Activated T-helper 1 cell treated with anti-CD3 and anti-CD28 coated beads, Interleukin-12 subunit alpha, Interleukin-12 subunit beta, Interleukin-2, Interleukin-4 antibody, amounts not matched to agents 30 ng/mL and 10 ng/mL and 1 ng/mL, durations not matched to agents 14 hours and 24 hours and 36 hours (primary cell): ENCODE data around the gene MDFIC. TPM values are rescaled to one million over a fixed set of nuclear protein-coding genes. Genes with fewer than 3 reads are reported as not detected.

Experiments
- DNase-seq: peaks from one replicate; pipeline ENCODE4 v3.0.0; 2021; ENCODE audit warnings: low spot score
- H3K27ac Mint-ChIP-seq: one replicate; pipeline ENCODE4 v1.8.0; 2021; ENCODE audit warnings: mild to moderate bottlenecking, mixed read lengths
- H3K27me3 Mint-ChIP-seq: one replicate; pipeline ENCODE4 v1.8.0; 2022; ENCODE audit warnings: mild to moderate bottlenecking, moderate library complexity, mixed read lengths; ENCODE audit not compliant: insufficient read depth
- H3K36me3 Mint-ChIP-seq: one replicate; pipeline ENCODE4 v1.8.0; 2021; ENCODE audit warnings: low read depth, mixed read lengths
- H3K4me1 Mint-ChIP-seq: one replicate; pipeline ENCODE4 v1.8.0; 2021; ENCODE audit warnings: low read depth, mixed read lengths
- H3K4me3 Mint-ChIP-seq: one replicate; pipeline ENCODE4 v1.8.0; 2021; ENCODE audit warnings: mild to moderate bottlenecking, moderate library complexity, mixed read lengths
- H3K9me3 Mint-ChIP-seq: one replicate; pipeline ENCODE4 v1.8.0; 2021; ENCODE audit warnings: mixed read lengths
- intact Hi-C: fragments of 100-400 bp; cut with micrococcal nuclease; formaldehyde crosslinking; loops from one replicate; pipeline ENCODE4 v1.15.1; 2024
- total RNA-seq: library from RNA; stranded (reverse); gene quantifications from 2 replicates; pipeline ENCODE4 v1.2.3, GENCODE V29; 2022

MDFIC gene
- total RNA-seq, 1 donor from 2014 or later = 114 TPM

GRCh38 chr7:114930829-114931655, 9.1 kb downstream of the MDFIC start:
- no peaks in the 10 kb centered on the region for H3K27me3 Mint-ChIP-seq
- H3K36me3 Mint-ChIP-seq = peaks cover 24% of the 10 kb centered on the region
- peaks cover 36% of the 10 kb centered on the region for H3K4me1 Mint-ChIP-seq
- no peak overlapping the region for H3K27ac Mint-ChIP-seq
- intact Hi-C loops = loop anchor here (1.0 to 5.0 kb wide), 10 partner anchors 8 to 214 kb away; no protein-coding TSS in a partner anchor
- H3K4me3 Mint-ChIP-seq = peak overlapping the region; percentile 75
- DNase-seq = no peak
- no peaks in the 10 kb centered on the region for H3K9me3 Mint-ChIP-seq

- intact Hi-C loops = loop anchor here (1.0 to 5.0 kb wide), 10 partner anchors 8 to 214 kb away; no protein-coding TSS in a partner anchor
- no peak overlapping the region for H3K27ac Mint-ChIP-seq
- no peaks in the 10 kb centered on the region for H3K9me3 Mint-ChIP-seq
- no peaks in the 10 kb centered on the region for H3K27me3 Mint-ChIP-seq
- peaks cover 21% of the 10 kb centered on the region for H3K36me3 Mint-ChIP-seq
- peak overlapping the region; percentile 75 for H3K4me3 Mint-ChIP-seq
- H3K4me1 Mint-ChIP-seq = peaks cover 36% of the 10 kb centered on the region
- no peak for DNase-seq
Observed at GRCh38 chr7:114931656-114932011, 9.7 kb downstream of the MDFIC start.

GRCh38 chr7:114932991-114933390, 11.1 kb downstream of the MDFIC start:
- H3K36me3 Mint-ChIP-seq = peaks cover 23% of the 10 kb centered on the region
- H3K4me1 Mint-ChIP-seq = peaks cover 31% of the 10 kb centered on the region
- H3K9me3 Mint-ChIP-seq = no peaks in the 10 kb centered on the region
- H3K4me3 Mint-ChIP-seq = peak overlapping the region; percentile 75
- no peaks in the 10 kb centered on the region for H3K27me3 Mint-ChIP-seq
- intact Hi-C loops = loop anchor here (5.0 kb wide), 2 partner anchors 34 to 216 kb away; no protein-coding TSS in a partner anchor
- DNase-seq = no peak
- no peak overlapping the region for H3K27ac Mint-ChIP-seq

DNA sequence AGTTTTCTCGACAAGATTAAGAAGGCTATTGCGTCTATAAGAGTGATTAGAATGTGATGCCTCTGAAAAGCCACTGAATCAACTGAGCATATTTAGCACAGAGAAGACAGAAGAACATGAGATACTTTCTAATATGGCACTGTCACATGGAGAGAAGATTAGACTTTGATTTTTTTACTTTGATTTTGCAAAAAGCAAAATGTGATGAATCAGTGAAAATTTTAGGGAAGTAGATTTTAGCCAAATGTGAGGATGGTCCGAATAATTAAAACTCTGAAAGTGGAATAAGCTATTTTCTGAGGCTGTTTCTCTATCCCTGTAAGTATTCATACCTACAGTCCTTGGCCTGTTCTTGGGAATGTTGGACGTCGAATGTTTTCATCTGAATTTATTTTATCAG, 11.8 kb downstream of the MDFIC start:
- no peaks in the 10 kb centered on the region for H3K27me3 Mint-ChIP-seq
- no peaks in the 10 kb centered on the region for H3K9me3 Mint-ChIP-seq
- peaks cover 34% of the 10 kb centered on the region for H3K4me1 Mint-ChIP-seq
- H3K36me3 Mint-ChIP-seq = peaks cover 25% of the 10 kb centered on the region
- peak overlapping the region; percentile 13 for H3K4me3 Mint-ChIP-seq
- H3K27ac Mint-ChIP-seq = peak overlapping the region; percentile 31
- DNase-seq = no peak
- intact Hi-C loops = loop anchor here (5.0 kb wide), 2 partner anchors 34 to 216 kb away; no protein-coding TSS in a partner anchor

DNA sequence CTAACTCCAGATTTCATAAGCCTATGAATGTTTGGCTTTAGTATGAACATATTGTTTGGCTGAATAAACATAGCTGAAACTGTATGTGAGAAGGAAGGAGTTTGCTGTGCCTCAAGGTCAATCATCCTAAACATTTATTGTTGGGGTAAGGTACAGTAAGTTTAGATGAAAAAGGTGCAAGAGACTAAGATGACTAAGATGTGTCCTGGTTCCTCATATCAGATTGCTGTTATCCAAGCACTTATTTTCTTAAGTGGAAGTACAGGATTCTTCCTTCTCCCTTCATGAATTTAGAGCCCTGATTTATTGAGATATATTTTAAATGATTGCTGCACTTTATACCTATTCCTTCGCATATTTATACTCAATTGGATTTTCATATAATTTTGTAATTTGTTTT, 12.2 kb downstream of the MDFIC start:
- Mint-ChIP-seq H3K27ac (no peak overlapping the region), H3K4me3 (no peak overlapping the region), H3K4me1 (peaks cover 38% of the 10 kb centered on the region), H3K9me3 (no peaks in the 10 kb centered on the region), H3K36me3 (peaks cover 25% of the 10 kb centered on the region), H3K27me3 (no peaks in the 10 kb centered on the region)
- intact Hi-C loops = loop anchor here (5.0 kb wide), 2 partner anchors 33 to 217 kb away; no protein-coding TSS in a partner anchor
- no peak for DNase-seq

- H3K27me3 Mint-ChIP-seq = no peaks in the 10 kb centered on the region
- no peak for DNase-seq
- no peak overlapping the region for H3K4me3 Mint-ChIP-seq
- intact Hi-C loops = loop anchor here (5.0 kb wide), 2 partner anchors 33 to 217 kb away; no protein-coding TSS in a partner anchor
- H3K36me3 Mint-ChIP-seq = peaks cover 28% of the 10 kb centered on the region
- no peaks in the 10 kb centered on the region for H3K9me3 Mint-ChIP-seq
- peaks cover 43% of the 10 kb centered on the region for H3K4me1 Mint-ChIP-seq
- H3K27ac Mint-ChIP-seq = no peak overlapping the region
Observed at GRCh38 chr7:114934713-114935112, 12.8 kb downstream of the MDFIC start.

DNA sequence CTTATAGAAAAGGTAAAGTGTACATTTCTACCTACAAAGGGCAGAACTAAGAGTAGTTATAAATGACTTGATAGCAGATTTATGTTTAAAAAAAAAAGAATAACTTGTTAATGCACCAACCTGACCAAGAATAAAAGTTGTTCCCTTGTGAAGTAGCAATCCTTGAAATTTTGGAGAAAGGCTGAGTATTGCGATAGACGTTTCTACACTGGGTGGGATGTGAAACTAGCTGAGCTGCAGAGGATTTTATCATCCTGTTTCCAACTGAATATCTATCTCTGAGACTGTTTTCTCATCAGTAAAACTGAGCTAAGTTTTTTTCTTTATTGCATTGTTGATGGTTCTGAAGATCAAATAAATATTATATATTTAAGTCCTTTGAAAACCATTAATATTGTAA, 14.6 kb downstream of the MDFIC start:
- intact Hi-C loops = no loop called here
- no peak for DNase-seq
- no peaks in the 10 kb centered on the region for H3K27me3 Mint-ChIP-seq
- H3K4me1 Mint-ChIP-seq = peaks cover 57% of the 10 kb centered on the region
- peaks cover 34% of the 10 kb centered on the region for H3K36me3 Mint-ChIP-seq
- no peak overlapping the region for H3K4me3 Mint-ChIP-seq
- peaks cover 4% of the 10 kb centered on the region for H3K9me3 Mint-ChIP-seq
- H3K27ac Mint-ChIP-seq = no peak overlapping the region

GRCh38 chr7:114937446-114937845, 15.6 kb downstream of the MDFIC start:
- no peak overlapping the region for H3K4me3 Mint-ChIP-seq
- H3K36me3 Mint-ChIP-seq = peaks cover 39% of the 10 kb centered on the region
- peaks cover 65% of the 10 kb centered on the region for H3K4me1 Mint-ChIP-seq
- no peak for DNase-seq
- H3K9me3 Mint-ChIP-seq = peaks cover 4% of the 10 kb centered on the region
- no peak overlapping the region for H3K27ac Mint-ChIP-seq
- no peaks in the 10 kb centered on the region for H3K27me3 Mint-ChIP-seq
- intact Hi-C loops = no loop called here

- Mint-ChIP-seq H3K27ac (no peak overlapping the region), H3K36me3 (peaks cover 44% of the 10 kb centered on the region), H3K4me3 (no peak overlapping the region), H3K27me3 (no peaks in the 10 kb centered on the region), H3K4me1 (peaks cover 73% of the 10 kb centered on the region), H3K9me3 (peaks cover 4% of the 10 kb centered on the region)
- DNase-seq = no peak
- intact Hi-C loops = loop anchor here (1.0 kb wide), 1 partner anchor 7 kb away; no protein-coding TSS in a partner anchor
Observed at GRCh38 chr7:114938785-114939184, 16.9 kb downstream of the MDFIC start.

DNA sequence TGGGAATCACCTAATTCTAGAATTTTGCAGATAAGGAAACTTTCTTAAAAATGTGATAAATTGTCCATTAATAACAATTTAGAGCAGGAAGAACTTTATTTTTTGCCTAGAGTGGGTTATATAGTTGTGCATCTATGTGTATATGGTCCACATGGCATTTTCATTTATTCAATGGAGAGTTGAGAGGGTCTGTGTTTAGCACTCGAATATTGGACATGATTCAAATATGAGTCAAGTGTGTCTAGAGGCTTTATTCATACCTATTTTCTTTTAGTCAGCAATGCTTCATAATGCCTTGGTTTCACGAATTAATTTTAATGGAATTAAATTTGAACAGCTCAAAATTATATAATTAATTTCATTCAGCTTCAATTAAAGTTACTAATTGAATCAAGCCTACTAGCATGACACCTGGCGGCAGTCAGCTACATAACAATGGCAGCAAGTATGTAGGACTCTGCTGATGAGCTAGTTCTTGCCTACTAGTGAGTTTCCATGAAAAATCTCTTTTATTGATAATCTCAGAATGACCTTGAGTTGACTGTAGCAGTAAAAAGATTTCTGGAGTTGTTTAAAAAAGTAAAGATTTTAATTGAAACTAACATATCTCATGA, 17.7 kb downstream of the MDFIC start:
- peaks cover 47% of the 10 kb centered on the region for H3K36me3 Mint-ChIP-seq
- H3K4me3 Mint-ChIP-seq = no peak overlapping the region
- peaks cover 73% of the 10 kb centered on the region for H3K4me1 Mint-ChIP-seq
- H3K27me3 Mint-ChIP-seq = no peaks in the 10 kb centered on the region
- peaks cover 4% of the 10 kb centered on the region for H3K9me3 Mint-ChIP-seq
- no peak for DNase-seq
- no peak overlapping the region for H3K27ac Mint-ChIP-seq
- intact Hi-C loops = loop anchor here (1.0 kb wide), 1 partner anchor 8 kb away; no protein-coding TSS in a partner anchor

DNA sequence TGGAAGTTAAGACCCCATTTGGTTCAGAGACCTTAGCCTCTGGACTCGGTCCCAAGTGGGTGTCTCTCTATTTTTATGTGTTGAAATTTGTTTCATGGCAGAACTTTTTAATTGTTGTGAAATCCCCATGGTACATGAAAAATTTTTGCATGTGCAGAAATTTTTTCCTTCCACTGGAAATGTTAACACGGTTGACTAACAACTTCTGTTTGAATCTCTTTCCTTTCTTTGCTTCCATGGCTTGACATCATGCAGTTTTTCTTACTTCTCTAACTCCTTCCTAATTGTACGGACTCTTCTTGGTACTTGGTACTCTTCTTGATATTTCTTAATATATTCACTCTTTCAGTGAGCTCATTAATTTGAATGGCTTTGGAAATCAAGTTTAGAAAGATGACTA, 18.3 kb downstream of the MDFIC start:
- Mint-ChIP-seq H3K4me1 (peaks cover 74% of the 10 kb centered on the region), H3K27ac (no peak overlapping the region)

GRCh38 chr7:114941692-114942091, 19.8 kb downstream of the MDFIC start:
- no peaks in the 10 kb centered on the region for H3K27me3 Mint-ChIP-seq
- H3K4me3 Mint-ChIP-seq = no peak overlapping the region
- peak overlapping the region; percentile 10 for H3K27ac Mint-ChIP-seq
- H3K36me3 Mint-ChIP-seq = peaks cover 61% of the 10 kb centered on the region
- peaks cover 4% of the 10 kb centered on the region for H3K9me3 Mint-ChIP-seq
- intact Hi-C loops = loop anchor here (2.0 kb wide), 1 partner anchor 17 kb away; no protein-coding TSS in a partner anchor
- H3K4me1 Mint-ChIP-seq = peaks cover 60% of the 10 kb centered on the region
- DNase-seq = no peak

More for the DNA sequence above, 18.3 kb downstream of the MDFIC start:
- Mint-ChIP-seq H3K27me3 (no peaks in the 10 kb centered on the region), H3K36me3 (peaks cover 52% of the 10 kb centered on the region), H3K4me3 (no peak overlapping the region), H3K9me3 (peaks cover 4% of the 10 kb centered on the region)
- DNase-seq = no peak
- intact Hi-C loops = no loop called here
